ENCODE measurements around the gene RAB3IL1.

Gene RAB3IL1

DNA sequence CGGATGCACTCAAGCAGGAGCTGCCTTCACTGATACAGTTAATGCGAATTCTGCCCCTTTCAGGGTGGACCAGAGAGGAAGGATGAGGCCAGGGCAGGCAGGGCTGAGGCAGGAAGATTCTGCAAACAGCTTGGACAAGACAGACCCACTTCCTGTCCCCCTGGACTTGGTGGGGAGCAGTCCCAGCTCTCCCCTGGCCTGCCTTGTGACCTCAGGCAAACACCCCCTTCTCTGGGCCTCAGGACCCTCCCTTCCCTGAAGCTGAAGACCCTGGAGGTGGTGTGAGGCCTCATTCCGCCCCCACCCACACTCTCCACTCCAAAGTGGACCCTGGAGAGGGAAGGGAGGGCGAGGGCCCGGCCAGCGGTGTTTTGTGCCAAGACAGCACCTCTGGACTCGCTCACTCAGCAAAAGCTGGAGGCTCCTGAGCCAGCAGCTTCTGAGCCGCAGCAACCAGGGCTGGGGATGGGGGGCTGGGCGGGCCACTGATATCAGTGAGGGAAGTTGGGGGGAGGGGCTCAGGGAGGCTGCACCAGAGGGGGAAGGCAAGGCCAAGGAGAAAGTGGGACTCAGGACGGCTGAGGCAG, 8.5 kb downstream of the RAB3IL1 start:
- H2BK120ac ChIP-seq (ENCODE audit: insufficient read depth, low read length, poor library complexity), result no peak overlapping the region
- no peak overlapping the region for H2AFZ ChIP-seq (ENCODE audit: insufficient read depth, low read length, poor library complexity)
- H3K4me2 ChIP-seq (ENCODE audit: low read length), result no peak overlapping the region
- H2AK5ac ChIP-seq (ENCODE audit: low read length), result no peak overlapping the region
- H2BK5ac ChIP-seq (ENCODE audit: low read depth, low read length, poor library complexity), result no peak overlapping the region
- no peak overlapping the region for H3K9ac ChIP-seq (ENCODE audit: low read length)
- no peak overlapping the region for H3K27ac ChIP-seq (ENCODE audit: low read depth, low read length)
- H4K8ac ChIP-seq (ENCODE audit: low read depth, low read length), result no peak overlapping the region
- H4K12ac ChIP-seq (ENCODE audit: low read depth, low read length), result no peak overlapping the region
- no peak for DNase-seq
- H3K4ac ChIP-seq (ENCODE audit: low read depth, low read length), result no peak overlapping the region
- no peaks in the 10 kb centered on the region for H3K79me1 ChIP-seq (ENCODE audit: low read length)
- H3K4me1 ChIP-seq (ENCODE audit: control insufficient read depth in 1 of 2, insufficient read depth in 2 of 2, low read length in 2 of 2), result peaks cover 0 to 3% of the 10 kb centered on the region in 2 experiments
- no peaks in the 10 kb centered on the region for H3K27me3 ChIP-seq (ENCODE audit: insufficient read depth, low read length)
- no peak overlapping the region for H2BK12ac ChIP-seq (ENCODE audit: low read length)
- H3K9me3 ChIP-seq (ENCODE audit: insufficient read depth, low read depth, low read length), result no peaks in the 10 kb centered on the region
- no peak overlapping the region for H3K23ac ChIP-seq (ENCODE audit: low read length)
- H3K4me3 ChIP-seq (ENCODE audit: low read depth, low read length), result no peak overlapping the region
- H4K91ac ChIP-seq (ENCODE audit: low read depth, low read length), result no peak overlapping the region
- no peaks in the 10 kb centered on the region for H3K36me3 ChIP-seq (ENCODE audit: control insufficient read depth in 1 of 2, insufficient read depth in 2 of 2, low read length in 2 of 2)
- WGBS (ENCODE audit: extremely low coverage, insufficient coverage, insufficient read length), result no CpG with 5 or more reads among the region's 10 CpGs
- no peak overlapping the region for H3K18ac ChIP-seq (ENCODE audit: low read length)
- no peaks in the 10 kb centered on the region for H3K79me2 ChIP-seq (ENCODE audit: control insufficient read depth, insufficient read depth, low read length, poor library complexity)
- H3K14ac ChIP-seq (ENCODE audit: low read length), result no peak overlapping the region

DNA sequence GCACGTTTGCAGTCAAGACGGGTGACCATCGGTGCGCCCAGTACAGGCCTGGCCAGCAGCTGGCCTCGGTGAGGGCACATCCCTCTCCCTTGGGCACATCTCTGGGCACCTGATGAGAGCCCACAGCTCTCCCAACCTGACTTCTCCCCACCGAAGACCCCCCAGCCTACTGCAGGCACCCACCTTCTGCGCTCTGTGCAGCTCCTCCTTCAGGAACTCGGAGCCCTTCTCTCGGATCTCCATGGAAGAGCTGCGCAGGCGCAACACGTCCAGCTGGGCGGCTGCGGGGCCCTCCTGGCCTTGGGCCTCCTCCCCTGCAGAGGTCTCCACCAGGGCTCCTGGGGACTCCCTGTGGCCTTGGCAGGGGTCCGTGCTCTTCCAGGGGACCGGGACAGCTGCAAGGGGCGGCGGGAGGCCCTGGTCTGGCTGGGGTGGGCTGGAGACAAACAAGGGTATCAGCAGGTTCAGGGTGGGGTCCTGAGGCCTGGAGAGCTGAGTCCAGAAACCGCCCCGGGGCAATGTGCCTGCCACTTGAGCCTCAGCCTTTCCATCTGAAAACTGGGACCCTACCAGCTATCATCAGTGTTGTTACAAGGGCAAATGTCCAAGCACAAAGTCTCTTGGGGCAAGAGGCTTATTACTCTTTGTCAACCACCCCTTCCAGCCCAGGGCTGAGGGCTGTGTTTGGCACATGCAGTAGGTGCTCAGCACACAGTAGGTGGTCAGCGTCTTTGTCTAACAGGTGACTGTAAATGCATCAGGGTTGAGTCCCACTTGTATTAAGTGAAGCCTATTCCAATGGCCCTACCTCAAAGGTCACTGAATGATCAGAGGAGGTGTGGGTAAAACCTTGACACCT, 9.3 kb downstream of the RAB3IL1 start:
- H3K9ac ChIP-seq (ENCODE audit: low read length), result no peak overlapping the region
- H2AK5ac ChIP-seq (ENCODE audit: low read length), result no peak overlapping the region
- no peak overlapping the region for H4K91ac ChIP-seq (ENCODE audit: low read depth, low read length)
- WGBS (ENCODE audit: extremely low coverage, insufficient coverage, insufficient read length), result no CpG with 5 or more reads among the region's 21 CpGs
- no peak overlapping the region for H3K27ac ChIP-seq (ENCODE audit: low read depth, low read length)
- no peaks in the 10 kb centered on the region for H3K36me3 ChIP-seq (ENCODE audit: control insufficient read depth in 1 of 2, insufficient read depth in 2 of 2, low read length in 2 of 2)
- no peak overlapping the region for H3K4me2 ChIP-seq (ENCODE audit: low read length)
- H4K8ac ChIP-seq (ENCODE audit: low read depth, low read length), result no peak overlapping the region
- no peak overlapping the region for H3K4me3 ChIP-seq (ENCODE audit: low read depth, low read length)
- no peak overlapping the region for H3K14ac ChIP-seq (ENCODE audit: low read length)
- no peaks in the 10 kb centered on the region for H3K27me3 ChIP-seq (ENCODE audit: insufficient read depth, low read length)
- DNase-seq, result no peak
- H2BK5ac ChIP-seq (ENCODE audit: low read depth, low read length, poor library complexity), result no peak overlapping the region
- no peak overlapping the region for H2BK120ac ChIP-seq (ENCODE audit: insufficient read depth, low read length, poor library complexity)
- H2AFZ ChIP-seq (ENCODE audit: insufficient read depth, low read length, poor library complexity), result no peak overlapping the region
- H3K18ac ChIP-seq (ENCODE audit: low read length), result no peak overlapping the region
- no peak overlapping the region for H3K23ac ChIP-seq (ENCODE audit: low read length)
- no peaks in the 10 kb centered on the region for H3K79me2 ChIP-seq (ENCODE audit: control insufficient read depth, insufficient read depth, low read length, poor library complexity)
- H3K9me3 ChIP-seq (ENCODE audit: insufficient read depth, low read depth, low read length), result no peaks in the 10 kb centered on the region
- H3K4me1 ChIP-seq (ENCODE audit: control insufficient read depth in 1 of 2, insufficient read depth in 2 of 2, low read length in 2 of 2), result no peaks in the 10 kb centered on the region
- H3K79me1 ChIP-seq (ENCODE audit: low read length), result no peaks in the 10 kb centered on the region
- no peak overlapping the region for H4K12ac ChIP-seq (ENCODE audit: low read depth, low read length)
- no peak overlapping the region for H2BK12ac ChIP-seq (ENCODE audit: low read length)
- no peak overlapping the region for H3K4ac ChIP-seq (ENCODE audit: low read depth, low read length)

GRCh38 chr11:61907282-61907681, 10.1 kb downstream of the RAB3IL1 start:
- Histone ChIP-seq H2BK12ac (ENCODE audit: low read length) (no peak overlapping the region), H3K4ac (ENCODE audit: low read depth, low read length) (no peak overlapping the region), H3K27me3 (ENCODE audit: insufficient read depth, low read length) (no peaks in the 10 kb centered on the region), H4K8ac (ENCODE audit: low read depth, low read length) (no peak overlapping the region), H3K18ac (ENCODE audit: low read length) (no peak overlapping the region), H3K27ac (ENCODE audit: low read depth, low read length) (no peak overlapping the region), H2BK120ac (ENCODE audit: insufficient read depth, low read length, poor library complexity) (no peak overlapping the region), H3K36me3 (ENCODE audit: control insufficient read depth in 1 of 2, insufficient read depth in 2 of 2, low read length in 2 of 2) (no peaks in the 10 kb centered on the region), H2AFZ (ENCODE audit: insufficient read depth, low read length, poor library complexity) (no peak overlapping the region), H3K4me3 (ENCODE audit: low read depth, low read length) (no peak overlapping the region), H3K79me2 (ENCODE audit: control insufficient read depth, insufficient read depth, low read length, poor library complexity) (no peaks in the 10 kb centered on the region), H3K4me1 (ENCODE audit: control insufficient read depth in 1 of 2, insufficient read depth in 2 of 2, low read length in 2 of 2) (no peaks in the 10 kb centered on the region), H4K91ac (ENCODE audit: low read depth, low read length) (no peak overlapping the region), H3K23ac (ENCODE audit: low read length) (no peak overlapping the region), H3K79me1 (ENCODE audit: low read length) (no peaks in the 10 kb centered on the region), H3K9me3 (ENCODE audit: insufficient read depth, low read depth, low read length) (no peaks in the 10 kb centered on the region), H3K14ac (ENCODE audit: low read length) (no peak overlapping the region), H2AK5ac (ENCODE audit: low read length) (no peak overlapping the region), H4K12ac (ENCODE audit: low read depth, low read length) (no peak overlapping the region), H3K4me2 (ENCODE audit: low read length) (no peak overlapping the region), H2BK5ac (ENCODE audit: low read depth, low read length, poor library complexity) (no peak overlapping the region), H3K9ac (ENCODE audit: low read length) (no peak overlapping the region)
- no peak for DNase-seq
- WGBS (ENCODE audit: extremely low coverage, insufficient coverage, insufficient read length), result no CpG with 5 or more reads among the region's 19 CpGs

- Histone ChIP-seq H3K9me3 (ENCODE audit: insufficient read depth, low read depth, low read length) (no peaks in the 10 kb centered on the region), H3K4ac (ENCODE audit: low read depth, low read length) (no peak overlapping the region), H3K79me1 (ENCODE audit: low read length) (no peaks in the 10 kb centered on the region), H4K8ac (ENCODE audit: low read depth, low read length) (no peak overlapping the region), H3K4me1 (ENCODE audit: control insufficient read depth in 1 of 2, insufficient read depth in 2 of 2, low read length in 2 of 2) (no peaks in the 10 kb centered on the region), H4K91ac (ENCODE audit: low read depth, low read length) (no peak overlapping the region), H3K4me2 (ENCODE audit: low read length) (no peak overlapping the region), H3K4me3 (ENCODE audit: low read depth, low read length) (no peak overlapping the region), H3K27ac (ENCODE audit: low read depth, low read length) (no peak overlapping the region), H2BK120ac (ENCODE audit: insufficient read depth, low read length, poor library complexity) (no peak overlapping the region), H3K18ac (ENCODE audit: low read length) (no peak overlapping the region), H2BK5ac (ENCODE audit: low read depth, low read length, poor library complexity) (no peak overlapping the region), H2AK5ac (ENCODE audit: low read length) (no peak overlapping the region), H4K12ac (ENCODE audit: low read depth, low read length) (no peak overlapping the region), H3K27me3 (ENCODE audit: insufficient read depth, low read length) (no peaks in the 10 kb centered on the region), H3K36me3 (ENCODE audit: control insufficient read depth in 1 of 2, insufficient read depth in 2 of 2, low read length in 2 of 2) (no peaks in the 10 kb centered on the region), H3K14ac (ENCODE audit: low read length) (no peak overlapping the region), H3K9ac (ENCODE audit: low read length) (no peak overlapping the region), H3K79me2 (ENCODE audit: control insufficient read depth, insufficient read depth, low read length, poor library complexity) (no peaks in the 10 kb centered on the region), H2AFZ (ENCODE audit: insufficient read depth, low read length, poor library complexity) (no peak overlapping the region), H3K23ac (ENCODE audit: low read length) (no peak overlapping the region), H2BK12ac (ENCODE audit: low read length) (no peak overlapping the region)
- no CpG with 5 or more reads among the region's 14 CpGs for WGBS (ENCODE audit: extremely low coverage, insufficient coverage, insufficient read length)
- no peak for DNase-seq
Observed at GRCh38 chr11:61906522-61906909, 10.8 kb downstream of the RAB3IL1 start.

Data from trophoblast cell (in vitro differentiated cells and primary cell).